GM12878 (cell line): ENCODE data around the gene COL5A1. TPM values are rescaled to one million over a fixed set of nuclear protein-coding genes. Genes with fewer than 3 reads are reported as not detected.

Source experiments
- ATAC-seq: fragments of 200-7000 bp; cut with Tn5 transposase; 3 replicates; pipeline ENCODE4 v1.9.1; 2020; ENCODE audit warnings: mild to moderate bottlenecking, moderate library complexity
- BruUV-seq: library from RNA; stranded (reverse); fragments of 400-500 nt; replicated peaks from 2 replicates; lab custom pipeline; 2021; lab: Mats Ljungman, UMichigan
- CTCF ChIA-PET: fragments of 300-600 bp; sonication (Branson Sonifier 250); formaldehyde crosslinking; extraction: SDS; loops from one replicate; lab custom pipeline; 2021; ENCODE audit warnings: inconsistent platforms; lab: Yijun Ruan, JAX
- POLR2A ChIA-PET: fragments of 350-600 bp; formaldehyde crosslinking; extraction: SDS; loops from one replicate; lab custom pipeline; 2021; ENCODE audit warnings: inconsistent platforms; lab: Charles Lee
- RAD21 ChIA-PET: fragments of 300-600 bp; sonication (Branson Sonifier 250); formaldehyde crosslinking; loops from one replicate; lab custom pipeline; 2023; ENCODE audit warnings: antibody characterized with exemption; ENCODE audit not compliant: unreplicated experiment; lab: Charles Lee
- SMC1A ChIA-PET: fragments of 300-600 bp; sonication (Branson Sonifier 250); formaldehyde crosslinking; loops from one replicate; lab custom pipeline; 2023; ENCODE audit not compliant: unreplicated experiment, uncharacterized antibody; lab: Charles Lee
- DNase-seq: peaks from one replicate; pipeline ENCODE4 v3.0.0-alpha.2; 2011; ENCODE audit warnings: low read depth, low spot score
- FAIRE-seq: peaks from 3 replicates; lab custom pipeline; 2011; peaks lifted over from hg19 to GRCh38; lab: Jason Lieb, UNC
- H2AFZ ChIP-seq: 2 replicates; pipeline ENCODE4 v1.6.0; 2011; ENCODE audit warnings: low read depth, low read length, control low read depth; ENCODE audit not compliant: control insufficient read depth
- H3K27ac ChIP-seq: 2 replicates; pipeline ENCODE4 v1.5.1; 2011; ENCODE audit warnings: control low read depth; ENCODE audit not compliant: control insufficient read depth, insufficient read depth
- H3K27me3 ChIP-seq, 2 experiments: replicated peaks in 1 of 2; 2 replicates each; pipeline versions ENCODE4 v1.6.0 to v1.6.1; 2011; ENCODE audit warnings: low read length in 1 of 2; ENCODE audit not compliant: control insufficient read depth in 2 of 2, insufficient read depth in 2 of 2
- H3K36me3 ChIP-seq, 2 experiments: 2 replicates each; pipeline ENCODE4 v1.5.1; 2011; ENCODE audit warnings: low read length in 1 of 2; ENCODE audit not compliant: control insufficient read depth in 2 of 2, insufficient read depth in 2 of 2
- H3K4me1 ChIP-seq: 2 replicates; pipeline ENCODE4 v1.6.1; 2011; ENCODE audit warnings: mild to moderate bottlenecking, low read length, moderate library complexity, mixed read lengths; ENCODE audit not compliant: control insufficient read depth, insufficient read depth
- H3K4me2 ChIP-seq: 2 replicates; pipeline ENCODE4 v1.6.0; 2011; ENCODE audit warnings: control low read depth; ENCODE audit not compliant: control insufficient read depth, insufficient read depth
- H3K4me3 ChIP-seq: fragments of 200-600 bp; sonication (generic); 2 replicates; pipeline ENCODE4 v1.5.1; 2016
- H3K79me2 ChIP-seq: 2 replicates; pipeline ENCODE4 v1.6.0; 2011; ENCODE audit warnings: low read length; ENCODE audit not compliant: control insufficient read depth, insufficient read depth
- H3K9ac ChIP-seq: 2 replicates; pipeline ENCODE4 v1.8.0; 2011; ENCODE audit warnings: low read length, control low read depth, mixed read lengths; ENCODE audit not compliant: control insufficient read depth, insufficient read depth
- H3K9me3 ChIP-seq: replicated peaks from 3 replicates; pipeline ENCODE4 v1.5.1; 2011; ENCODE audit warnings: mild to moderate bottlenecking, low read length; ENCODE audit not compliant: control insufficient read depth, insufficient read depth
- H4K20me1 ChIP-seq: 2 replicates; pipeline ENCODE4 v1.6.0; 2011; ENCODE audit not compliant: control insufficient read depth, insufficient read depth
- BMI1 ChIP-seq: fragments of 450-650 bp; IDR thresholded peaks from 2 replicates; pipeline ENCODE4 v1.6.1; 2016; ENCODE audit warnings: mild to moderate bottlenecking, moderate library complexity, borderline replicate concordance
- CHD4 ChIP-seq: fragments of 200-600 bp; sonication (generic); IDR thresholded peaks from 2 replicates; pipeline ENCODE4 v1.6.1; 2016; ENCODE audit warnings: mild to moderate bottlenecking
- IKZF1 ChIP-seq: fragments of 450-650 bp; conservative IDR thresholded peaks from 2 replicates; pipeline ENCODE4 v1.6.1; 2017; ENCODE audit warnings: antibody characterized with exemption, mild to moderate bottlenecking
- JUND ChIP-seq: IDR thresholded peaks from 2 replicates; pipeline ENCODE4 v1.6.1; 2012; ENCODE audit warnings: low read depth, mild to moderate bottlenecking, low read length, improper control_type of control experiment, moderate library complexity
- MTA3 ChIP-seq: IDR thresholded peaks from 2 replicates; pipeline ENCODE4 v1.6.1; 2012; ENCODE audit warnings: low read length, inconsistent platforms, borderline replicate concordance
- MYC ChIP-seq: IDR thresholded peaks from 2 replicates; pipeline ENCODE4 v1.6.1; 2011; ENCODE audit warnings: mild to moderate bottlenecking, low read length, moderate library complexity, inconsistent platforms; ENCODE audit not compliant: insufficient read depth, insufficient replicate concordance, insufficient read length, severe bottlenecking
- NFYA ChIP-seq: IDR thresholded peaks from 2 replicates; pipeline ENCODE4 v1.6.1; 2011; ENCODE audit warnings: low read depth, mild to moderate bottlenecking, low read length, improper control_type of control experiment, borderline replicate concordance
- NFYB ChIP-seq: IDR thresholded peaks from 2 replicates; pipeline ENCODE4 v1.6.1; 2011; ENCODE audit warnings: low read depth, mild to moderate bottlenecking, low read length, improper control_type of control experiment, moderate library complexity; ENCODE audit not compliant: insufficient read depth
- RB1 ChIP-seq: fragments of 450-650 bp; formaldehyde crosslinking; IDR thresholded peaks from 2 replicates; pipeline ENCODE4 v1.6.1; 2017; ENCODE audit warnings: mild to moderate bottlenecking, borderline replicate concordance
- SIN3A ChIP-seq: IDR thresholded peaks from 2 replicates; pipeline ENCODE4 v1.6.1; 2012; ENCODE audit warnings: low read depth, low read length, improper control_type of control experiment
- SMAD5 ChIP-seq: IDR thresholded peaks from 2 replicates; pipeline ENCODE4 v1.6.1; 2016; ENCODE audit warnings: antibody characterized with exemption, low read depth
- SPI1 ChIP-seq: IDR thresholded peaks from 2 replicates; pipeline ENCODE4 v1.6.1; 2011; ENCODE audit warnings: low read depth, mild to moderate bottlenecking, low read length, moderate library complexity, borderline replicate concordance; ENCODE audit not compliant: insufficient read depth
- WGBS: methylation state at CpG from one replicate; pipeline ENCODE4 v1.1.6; 2016; ENCODE audit warnings: low lambda C conversion rate; ENCODE audit not compliant: insufficient replicate concordance, insufficient coverage; ENCODE audit errors: missing lambda C conversion rate; 5-methylcytosine and 5-hydroxymethylcytosine counted together
- in situ Hi-C: fragments of 300-500 bp; cut with MboI; formaldehyde crosslinking; loops from 9 replicates; pipeline ENCODE4 v1.14.3; 2018; ENCODE audit warnings: mixed read lengths
- intact Hi-C: fragments of 100-400 bp; cut with micrococcal nuclease; formaldehyde crosslinking; loops from one replicate; pipeline ENCODE4 v1.14.2; 2022; ENCODE audit not compliant: unreplicated experiment
- polyA plus RNA-seq, 11 experiments: library from polyadenylated mRNA; depleted of rRNA in 4 of 11; unstranded in 6 of 11; stranded (reverse) in 5 of 11; fragments of >200 nt; fragmentation: Nextera tagmentation in 4 of 11; fragmentation: Illumina TruSeq in 1 of 11; extraction: Ambion mirVana in 4 of 11; extraction: Trizol in 1 of 11; gene quantifications; 1 replicate in 1 of 11; 2 replicates in 10 of 11; pipeline versions ENCODE4 v1.2.1 to v1.2.3, GENCODE V29; 2011 to 2016; ENCODE audit warnings: inconsistent platforms in 2 of 11, missing spikeins in 2 of 11, low read depth in 1 of 11
- total RNA-seq, 4 experiments: library from RNA; depleted of rRNA in 3 of 4; stranded (reverse); fragments of >200 nt in 3 of 4; fragmentation: Illumina TruSeq in 1 of 4; extraction: Trizol in 1 of 4; gene quantifications; 2 replicates each; pipeline versions ENCODE4 v1.2.1 to v1.2.3, GENCODE V29; 2013 to 2021
- TF ChIP-seq, protein P1 (sequence below): fragments of 450-650 bp; IDR thresholded peaks from 2 replicates; pipeline ENCODE4 v1.6.1; 2017; ENCODE audit warnings: mild to moderate bottlenecking, low read depth, inconsistent platforms; ENCODE audit not compliant: poor library complexity, severe bottlenecking

COL5A1 gene
- total and polyA plus RNA-seq, 10 of the 15 experiments (the other 5 are each of a cell fraction or from before 2014, with no cell fraction given): under 0.01 to 0.15 (median 0.13) TPM; not detected in 4

DNA sequence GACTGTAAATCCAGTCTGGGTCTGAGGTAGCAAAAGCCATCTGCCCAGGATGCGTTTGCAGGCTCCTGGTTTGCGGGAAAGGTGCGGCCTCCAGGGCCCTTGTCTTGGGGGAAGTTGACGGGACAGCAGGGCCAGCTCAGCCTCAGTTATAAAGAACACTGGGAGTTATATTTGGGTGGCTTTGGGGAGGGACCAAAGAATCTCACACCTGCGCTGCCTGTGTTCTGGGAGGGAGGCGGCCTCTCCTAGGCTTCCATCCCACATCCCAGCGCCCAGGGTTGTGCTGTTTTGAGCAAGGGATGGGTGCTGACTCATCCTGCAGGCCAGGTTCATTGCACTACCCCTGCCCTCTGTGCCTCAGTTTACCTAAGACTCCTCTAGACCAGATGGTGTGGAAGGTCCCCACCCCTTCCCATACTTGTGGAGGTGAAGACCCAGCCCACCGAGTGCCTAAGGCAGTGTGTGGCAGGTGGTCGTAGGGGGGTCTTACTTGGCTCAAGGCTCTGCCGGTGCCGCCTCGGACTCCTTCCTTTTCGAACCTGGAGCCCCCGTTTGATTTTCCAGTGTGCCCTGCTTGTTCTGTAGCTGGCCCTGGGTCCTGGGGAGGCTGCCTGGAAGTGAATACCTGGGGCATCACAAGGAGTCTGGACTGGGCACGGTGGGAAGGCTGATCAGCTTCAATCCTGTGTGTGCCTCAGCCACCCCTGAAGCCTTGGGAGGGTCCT is 199.7 kb downstream of the COL5A1 start (continued):
- TF ChIP-seq, protein P1, sequence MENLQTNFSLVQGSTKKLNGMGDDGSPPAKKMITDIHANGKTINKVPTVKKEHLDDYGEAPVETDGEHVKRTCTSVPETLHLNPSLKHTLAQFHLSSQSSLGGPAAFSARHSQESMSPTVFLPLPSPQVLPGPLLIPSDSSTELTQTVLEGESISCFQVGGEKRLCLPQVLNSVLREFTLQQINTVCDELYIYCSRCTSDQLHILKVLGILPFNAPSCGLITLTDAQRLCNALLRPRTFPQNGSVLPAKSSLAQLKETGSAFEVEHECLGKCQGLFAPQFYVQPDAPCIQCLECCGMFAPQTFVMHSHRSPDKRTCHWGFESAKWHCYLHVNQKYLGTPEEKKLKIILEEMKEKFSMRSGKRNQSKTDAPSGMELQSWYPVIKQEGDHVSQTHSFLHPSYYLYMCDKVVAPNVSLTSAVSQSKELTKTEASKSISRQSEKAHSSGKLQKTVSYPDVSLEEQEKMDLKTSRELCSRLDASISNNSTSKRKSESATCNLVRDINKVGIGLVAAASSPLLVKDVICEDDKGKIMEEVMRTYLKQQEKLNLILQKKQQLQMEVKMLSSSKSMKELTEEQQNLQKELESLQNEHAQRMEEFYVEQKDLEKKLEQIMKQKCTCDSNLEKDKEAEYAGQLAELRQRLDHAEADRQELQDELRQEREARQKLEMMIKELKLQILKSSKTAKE: no peak
- no peak for TF ChIP-seq SPI1
- no peak for TF ChIP-seq JUND
- TF ChIP-seq, all 136 proteins: peak for 0

DNA sequence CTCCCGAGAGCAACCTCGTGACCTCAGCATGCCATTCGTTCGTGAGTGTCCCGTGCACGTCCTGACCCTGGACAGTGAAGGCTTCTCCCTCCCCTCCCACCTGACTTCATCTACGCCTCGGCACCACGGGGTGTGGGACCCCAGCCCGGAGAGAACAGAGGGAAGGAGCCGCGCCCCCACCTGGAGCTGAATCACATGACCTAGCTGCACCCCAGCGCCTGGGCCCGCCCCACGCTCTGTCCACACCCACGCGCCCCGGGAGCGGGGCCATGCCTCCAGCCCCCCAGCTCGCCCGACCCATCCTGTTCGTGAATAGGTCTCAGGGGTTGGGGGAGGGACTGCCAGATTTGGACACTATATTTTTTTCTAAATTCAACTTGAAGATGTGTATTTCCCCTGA is 200.7 kb downstream of the COL5A1 start:
- Histone ChIP-seq H3K27me3 (no peaks in the 10 kb centered on the region), H3K4me2 (no peak overlapping the region), H2AFZ (no peak overlapping the region), H3K79me2 (no peaks in the 10 kb centered on the region), H3K9ac (no peak overlapping the region), H3K9me3 (no peaks in the 10 kb centered on the region), H3K4me1 (no peaks in the 10 kb centered on the region), H3K36me3 (no peaks in the 10 kb centered on the region), H3K27ac (no peak overlapping the region), H3K4me3 (no peak overlapping the region), H4K20me1 (no peaks in the 10 kb centered on the region)
- ChIA-PET CTCF (no interaction called here), POLR2A (no interaction called here), SMC1A (no interaction called here), RAD21 (no interaction called here)
- no peak for ATAC-seq
- BruUV-seq: no TSS peak
- WGBS: 52% methylated on average over 22 of the region's 22 CpGs
- no peak for FAIRE-seq
- DNase-seq: no peak
- TF ChIP-seq BMI1 (no peak), NFYB (no peak), IKZF1 (no peak), CHD4 (no peak), RB1 (no peak), SIN3A (no peak), MTA3 (no peak), SMAD5 (no peak), NFYA (no peak), MYC (no peak)
- intact Hi-C loops (no loop called here), in situ Hi-C loops (no loop called here)
